ENCODE results near the gene NEURL1. TPM values are rescaled to one million over a fixed set of nuclear protein-coding genes. Genes with fewer than 3 reads are reported as not detected.

Gene NEURL1
- total RNA-seq, 1 donor from 2014 or later: 1.3 TPM

DNA sequence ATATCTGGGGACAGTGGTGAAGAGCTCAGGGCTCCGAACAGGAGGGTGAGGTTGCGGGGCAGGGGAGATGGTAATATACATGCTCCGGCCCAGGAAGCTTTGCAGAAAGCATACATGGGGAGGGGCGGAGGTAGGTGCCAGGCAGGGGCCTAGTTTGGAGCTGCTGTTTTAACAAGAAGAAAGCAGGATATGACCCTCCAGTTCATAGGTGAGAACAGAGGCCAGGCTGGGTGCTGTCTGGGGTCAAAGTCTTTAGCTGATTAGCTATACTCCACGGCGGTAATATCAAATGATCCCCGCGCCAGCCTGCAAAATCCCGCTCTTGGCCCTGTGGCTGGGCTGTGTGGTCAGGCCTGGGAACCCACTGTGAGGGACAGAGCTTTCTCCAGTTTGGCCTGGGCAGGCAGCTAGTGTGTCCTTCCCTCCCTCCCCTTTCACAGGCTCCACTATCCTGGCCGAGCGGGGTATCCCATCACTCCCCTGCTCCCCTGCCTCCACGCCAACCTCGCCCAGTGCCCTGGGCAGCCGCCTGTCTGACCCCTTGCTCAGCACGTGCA lies 95.6 kb downstream of the NEURL1 start:
- TF ChIP-seq, protein P1, sequence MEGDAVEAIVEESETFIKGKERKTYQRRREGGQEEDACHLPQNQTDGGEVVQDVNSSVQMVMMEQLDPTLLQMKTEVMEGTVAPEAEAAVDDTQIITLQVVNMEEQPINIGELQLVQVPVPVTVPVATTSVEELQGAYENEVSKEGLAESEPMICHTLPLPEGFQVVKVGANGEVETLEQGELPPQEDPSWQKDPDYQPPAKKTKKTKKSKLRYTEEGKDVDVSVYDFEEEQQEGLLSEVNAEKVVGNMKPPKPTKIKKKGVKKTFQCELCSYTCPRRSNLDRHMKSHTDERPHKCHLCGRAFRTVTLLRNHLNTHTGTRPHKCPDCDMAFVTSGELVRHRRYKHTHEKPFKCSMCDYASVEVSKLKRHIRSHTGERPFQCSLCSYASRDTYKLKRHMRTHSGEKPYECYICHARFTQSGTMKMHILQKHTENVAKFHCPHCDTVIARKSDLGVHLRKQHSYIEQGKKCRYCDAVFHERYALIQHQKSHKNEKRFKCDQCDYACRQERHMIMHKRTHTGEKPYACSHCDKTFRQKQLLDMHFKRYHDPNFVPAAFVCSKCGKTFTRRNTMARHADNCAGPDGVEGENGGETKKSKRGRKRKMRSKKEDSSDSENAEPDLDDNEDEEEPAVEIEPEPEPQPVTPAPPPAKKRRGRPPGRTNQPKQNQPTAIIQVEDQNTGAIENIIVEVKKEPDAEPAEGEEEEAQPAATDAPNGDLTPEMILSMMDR (IDR thresholded peaks at IDR 0.05; ENCODE audit: insufficient read depth, low read length, poor library complexity, severe bottlenecking): no peak
- Histone ChIP-seq H3K36me3 (ENCODE audit: control insufficient read depth, insufficient read depth, low read length) (no peaks in the 10 kb centered on the region), H3K27me3 (ENCODE audit: control insufficient read depth, insufficient read depth, low read length) (peaks cover 9% of the 10 kb centered on the region), H3K4me3 (ENCODE audit: low read depth, low read length) (no peak overlapping the region)
- DNase-seq (ENCODE audit: low read depth): no peak

DNA sequence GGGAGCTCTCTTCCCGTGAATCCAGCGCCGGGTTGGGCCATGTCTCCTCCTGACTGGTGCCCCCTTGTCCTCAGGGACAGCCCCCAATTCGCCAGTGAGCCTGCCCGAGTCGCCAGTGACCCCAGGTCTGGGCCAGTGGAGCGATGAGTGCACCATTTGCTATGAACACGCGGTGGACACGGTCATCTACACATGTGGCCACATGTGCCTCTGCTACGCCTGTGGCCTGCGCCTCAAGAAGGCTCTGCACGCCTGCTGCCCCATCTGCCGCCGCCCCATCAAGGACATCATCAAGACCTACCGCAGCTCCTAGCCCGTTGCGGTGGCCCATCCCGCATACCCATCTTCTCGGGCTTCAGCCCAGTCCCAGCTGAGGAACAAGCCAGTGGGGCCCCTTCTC lies 96.6 kb downstream of the NEURL1 start:
- Histone ChIP-seq H3K36me3 (ENCODE audit: control insufficient read depth, insufficient read depth, low read length) (no peaks in the 10 kb centered on the region), H3K4me3 (ENCODE audit: low read depth, low read length) (no peak overlapping the region), H3K27me3 (ENCODE audit: control insufficient read depth, insufficient read depth, low read length) (peaks cover under 1% of the 10 kb centered on the region)
- TF ChIP-seq, protein P1 (IDR thresholded peaks at IDR 0.05; ENCODE audit: insufficient read depth, low read length, poor library complexity, severe bottlenecking): no peak
- no peak for DNase-seq (ENCODE audit: low read depth)

DNA sequence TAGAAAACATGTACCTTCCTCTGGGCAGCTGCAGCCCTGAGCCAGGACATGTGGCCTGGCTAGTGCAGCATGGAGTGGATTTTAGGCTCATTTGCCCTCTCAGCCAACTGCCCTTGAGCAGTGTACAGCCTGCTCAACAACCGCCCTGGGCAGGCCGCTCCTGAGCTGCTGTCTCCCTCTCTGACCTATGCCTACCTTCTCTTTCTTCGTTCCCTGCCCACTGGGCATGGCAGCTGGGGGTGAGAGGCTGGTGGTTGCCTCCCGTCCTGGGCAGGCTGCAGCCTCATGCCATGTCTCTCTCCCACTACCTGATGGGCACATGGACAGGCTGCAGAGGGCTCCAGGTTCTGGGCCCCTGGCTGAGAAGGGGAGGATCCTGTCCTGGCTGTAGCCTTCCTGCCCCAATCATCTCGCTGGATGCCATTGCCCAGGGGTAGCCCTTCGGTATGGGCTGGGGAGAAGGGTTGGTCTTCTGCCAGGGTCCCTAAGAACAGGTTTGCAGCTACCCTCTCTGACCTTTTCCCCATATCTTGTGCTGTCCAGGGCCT lies 97.3 kb downstream of the NEURL1 start:
- TF ChIP-seq, protein P1 (IDR thresholded peaks at IDR 0.05; ENCODE audit: insufficient read depth, low read length, poor library complexity, severe bottlenecking): no peak
- no peaks in the 10 kb centered on the region for H3K36me3 ChIP-seq (ENCODE audit: control insufficient read depth, insufficient read depth, low read length)
- no peak overlapping the region for H3K4me3 ChIP-seq (ENCODE audit: low read depth, low read length)
- DNase-seq (ENCODE audit: low read depth): no peak
- no peaks in the 10 kb centered on the region for H3K27me3 ChIP-seq (ENCODE audit: control insufficient read depth, insufficient read depth, low read length)

DNA sequence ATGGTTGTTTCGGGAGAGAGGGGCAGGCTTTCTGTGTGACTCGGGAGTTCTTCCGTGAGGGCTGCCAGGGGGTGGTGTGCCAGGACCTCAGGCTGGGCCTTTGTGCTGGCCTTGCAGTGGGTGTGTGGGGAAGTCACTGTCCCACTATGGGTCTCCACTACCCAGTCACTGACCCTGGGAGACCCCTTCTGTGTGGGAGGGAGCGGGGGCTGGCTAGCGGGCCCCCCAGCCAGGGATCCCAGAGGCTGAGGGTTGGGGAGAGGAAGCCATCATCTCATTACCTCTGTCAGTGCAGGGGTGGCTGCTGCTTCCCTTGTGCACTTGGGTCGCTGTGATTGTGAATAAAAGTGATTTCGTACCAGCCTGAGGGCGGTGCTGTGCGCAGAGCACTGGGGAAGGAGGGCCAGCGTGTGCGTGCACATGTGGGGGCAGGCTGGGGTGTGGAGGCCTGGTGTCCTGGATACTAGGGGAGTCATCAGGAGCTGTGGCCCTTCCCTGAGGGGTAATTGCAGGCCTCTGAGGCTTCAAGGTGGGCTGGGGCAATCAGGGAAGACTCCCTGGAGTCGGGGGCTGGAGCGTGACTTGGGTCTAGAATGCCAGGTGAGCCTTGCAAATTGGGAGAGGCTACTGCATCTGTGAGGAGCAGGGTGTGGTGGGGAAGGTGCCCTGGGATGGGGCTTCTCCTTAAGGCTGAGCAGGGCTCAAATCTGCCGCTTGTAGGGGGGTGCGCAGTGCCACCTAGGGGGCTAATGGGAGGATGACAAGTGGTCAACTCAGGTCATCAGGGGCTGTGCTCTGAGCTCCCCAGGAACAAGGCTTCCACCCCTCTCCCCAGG lies 98.9 kb downstream of the NEURL1 start:
- H3K36me3 ChIP-seq (ENCODE audit: control insufficient read depth, insufficient read depth, low read length): no peaks in the 10 kb centered on the region
- no peak overlapping the region for H3K4me3 ChIP-seq (ENCODE audit: low read depth, low read length)
- DNase-seq (ENCODE audit: low read depth): no peak
- TF ChIP-seq, protein P1 (IDR thresholded peaks at IDR 0.05; ENCODE audit: insufficient read depth, low read length, poor library complexity, severe bottlenecking): peak; percentile 84
- H3K27me3 ChIP-seq (ENCODE audit: control insufficient read depth, insufficient read depth, low read length): no peaks in the 10 kb centered on the region

DNA sequence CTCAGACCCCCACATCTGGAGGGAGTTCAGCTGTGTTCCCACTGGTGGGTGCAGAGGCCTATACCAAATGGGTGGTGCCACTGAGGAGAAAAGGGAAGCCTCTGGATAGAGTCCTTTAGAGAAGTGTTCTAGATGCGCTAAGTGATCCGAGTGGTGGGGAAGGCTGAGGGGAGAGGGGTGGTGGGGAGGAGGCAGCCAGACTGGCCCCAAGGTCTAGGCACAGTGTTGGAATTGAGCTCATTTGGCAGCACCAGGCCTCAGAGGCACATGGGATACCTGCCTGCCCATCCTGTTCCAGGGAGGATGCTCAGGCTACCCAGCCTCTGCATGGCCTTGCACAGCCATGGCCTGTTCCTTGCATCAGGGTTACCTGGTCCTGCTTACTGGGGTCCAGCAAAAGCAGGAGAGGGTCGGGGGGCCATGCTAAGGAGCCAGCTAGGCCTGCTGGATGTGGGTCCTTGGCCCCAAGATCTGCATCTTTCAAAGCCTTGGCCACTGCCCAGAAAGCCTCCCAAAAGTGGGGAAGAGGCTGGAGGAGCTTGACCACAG lies 99.6 kb downstream of the NEURL1 start:
- no peak overlapping the region for H3K4me3 ChIP-seq (ENCODE audit: low read depth, low read length)
- no peaks in the 10 kb centered on the region for H3K36me3 ChIP-seq (ENCODE audit: control insufficient read depth, insufficient read depth, low read length)
- DNase-seq (ENCODE audit: low read depth): no peak
- H3K27me3 ChIP-seq (ENCODE audit: control insufficient read depth, insufficient read depth, low read length): no peaks in the 10 kb centered on the region
- TF ChIP-seq, protein P1 (IDR thresholded peaks at IDR 0.05; ENCODE audit: insufficient read depth, low read length, poor library complexity, severe bottlenecking): no peak
